IMR-90 (cell line): Measurements from ENCODE around the gene DENND1A. TPM values are rescaled to one million over a fixed set of nuclear protein-coding genes. Genes with fewer than 3 reads are reported as not detected.
A peak's percentile ranks its signal among the peaks of the same experiment; 100 is the strongest.

Experiments
- ATAC-seq: fragments of 200-7000 bp; cut with Tn5 transposase; 2 replicates; pipeline ENCODE4 v1.9.1; 2020; ENCODE audit warnings: low read depth, mild to moderate bottlenecking, moderate library complexity
- BruUV-seq: library from RNA; stranded (reverse); fragments of 400-500 nt; replicated peaks from 2 replicates; lab custom pipeline; 2021; lab: Mats Ljungman, UMichigan
- CTCF ChIA-PET: fragments of 300-600 bp; formaldehyde crosslinking; extraction: SDS; loops from one replicate; lab custom pipeline; 2021; ENCODE audit warnings: antibody characterized with exemption; lab: Yijun Ruan, JAX
- POLR2A ChIA-PET: fragments of 300-600 bp; sonication (Branson Sonifier 250); formaldehyde crosslinking; loops from one replicate; lab custom pipeline; 2022; ENCODE audit warnings: antibody characterized with exemption; ENCODE audit not compliant: unreplicated experiment; lab: Charles Lee
- DNase-seq: peaks from one replicate; pipeline ENCODE4 v3.0.0; 2013
- H2AFZ ChIP-seq: replicated peaks from 2 replicates; pipeline ENCODE3; 2013; ENCODE audit warnings: low read length, mild to moderate bottlenecking; ENCODE audit not compliant: poor library complexity
- H2AK5ac ChIP-seq: 2 replicates; pipeline ENCODE4 v1.6.1; 2013; ENCODE audit warnings: low read depth, low read length, inconsistent platforms
- H2AK9ac ChIP-seq: replicated peaks from 2 replicates; pipeline ENCODE3; 2013; ENCODE audit warnings: mild to moderate bottlenecking, low read depth, low read length, moderate library complexity; ENCODE audit not compliant: poor library complexity
- H2BK120ac ChIP-seq: 2 replicates; pipeline ENCODE4 v1.6.1; 2013; ENCODE audit warnings: low read depth, low read length, inconsistent platforms
- H2BK15ac ChIP-seq: 3 replicates; pipeline ENCODE4 v1.6.1; 2013; ENCODE audit warnings: low read depth, low read length, inconsistent platforms
- H2BK20ac ChIP-seq: 2 replicates; pipeline ENCODE4 v1.6.1; 2013; ENCODE audit warnings: low read depth, mild to moderate bottlenecking, inconsistent platforms, low read length, moderate library complexity
- H2BK5ac ChIP-seq: 2 replicates; pipeline ENCODE4 v1.6.1; 2013; ENCODE audit warnings: mild to moderate bottlenecking, low read depth, low read length, inconsistent platforms; ENCODE audit not compliant: poor library complexity, severe bottlenecking
- H3K14ac ChIP-seq: replicated peaks from 2 replicates; pipeline ENCODE4 v1.6.1; 2013; ENCODE audit warnings: low read depth, low read length, inconsistent platforms
- H3K18ac ChIP-seq: 2 replicates; pipeline ENCODE4 v1.6.1; 2013; ENCODE audit warnings: low read depth, low read length, control low read depth
- H3K23ac ChIP-seq: 2 replicates; pipeline ENCODE4 v1.6.1; 2013; ENCODE audit warnings: low read depth, low read length, inconsistent platforms
- H3K27ac ChIP-seq: 2 replicates; pipeline ENCODE4 v1.5.1; 2013; ENCODE audit warnings: mild to moderate bottlenecking, control low read depth, low read length; ENCODE audit not compliant: insufficient read depth
- H3K27me3 ChIP-seq: 2 replicates; pipeline ENCODE4 v1.6.1; 2013; ENCODE audit warnings: low read length; ENCODE audit not compliant: control insufficient read depth, insufficient read depth
- H3K36me3 ChIP-seq: 2 replicates; pipeline ENCODE4 v1.6.1; 2013; ENCODE audit warnings: low read length, mixed read lengths; ENCODE audit not compliant: control insufficient read depth, insufficient read depth
- H3K4ac ChIP-seq: 2 replicates; pipeline ENCODE4 v1.6.1; 2013; ENCODE audit warnings: low read depth, low read length, inconsistent platforms
- H3K4me1 ChIP-seq: 2 replicates; pipeline ENCODE4 v1.6.1; 2013; ENCODE audit warnings: low read length, mixed read lengths; ENCODE audit not compliant: control insufficient read depth, insufficient read depth
- H3K4me2 ChIP-seq: 2 replicates; pipeline ENCODE4 v1.6.1; 2013; ENCODE audit warnings: low read depth, mild to moderate bottlenecking, control low read depth, low read length, moderate library complexity
- H3K4me3 ChIP-seq: 2 replicates; pipeline ENCODE4 v1.5.1; 2013; ENCODE audit warnings: low read depth, mild to moderate bottlenecking, control low read depth, low read length, moderate library complexity; ENCODE audit not compliant: insufficient read depth
- H3K56ac ChIP-seq: 2 replicates; pipeline ENCODE4 v1.6.1; 2013; ENCODE audit warnings: low read length, inconsistent platforms; ENCODE audit not compliant: insufficient read depth; ENCODE audit errors: extremely low read depth
- H3K79me1 ChIP-seq, 2 experiments: 2 replicates each; pipeline ENCODE4 v1.6.1; 2013; ENCODE audit warnings: low read length in 2 of 2, inconsistent platforms in 1 of 2, low read depth in 1 of 2
- H3K9ac ChIP-seq: 2 replicates; pipeline ENCODE4 v1.6.1; 2013; ENCODE audit warnings: low read depth, low read length, control low read depth
- H3K9me1 ChIP-seq: 2 replicates; pipeline ENCODE4 v1.6.1; 2013; ENCODE audit warnings: low read length, inconsistent platforms; ENCODE audit not compliant: insufficient read depth
- H3K9me3 ChIP-seq: 2 replicates; pipeline ENCODE4 v1.6.1; 2013; ENCODE audit warnings: low read length; ENCODE audit not compliant: control insufficient read depth, insufficient read depth
- H4K20me1 ChIP-seq: 2 replicates; pipeline ENCODE4 v1.6.1; 2013; ENCODE audit warnings: low read length, inconsistent platforms; ENCODE audit not compliant: insufficient read depth
- H4K5ac ChIP-seq: 2 replicates; pipeline ENCODE4 v1.6.1; 2013; ENCODE audit warnings: mild to moderate bottlenecking, low read depth, low read length, control low read depth
- H4K8ac ChIP-seq, 2 experiments: 2 replicates each; pipeline ENCODE4 v1.6.1; 2013; ENCODE audit warnings: low read depth in 2 of 2, low read length in 2 of 2, control low read depth in 1 of 2, inconsistent platforms in 1 of 2
- H4K91ac ChIP-seq: 2 replicates; pipeline ENCODE4 v1.6.1; 2013; ENCODE audit warnings: low read depth, low read length, inconsistent platforms; ENCODE audit not compliant: insufficient read depth
- BHLHE40 ChIP-seq: fragments of 150-350 bp; IDR thresholded peaks from 2 replicates; pipeline ENCODE4 v1.6.1; 2016; ENCODE audit warnings: mild to moderate bottlenecking, low read depth, low read length
- CEBPB ChIP-seq: IDR thresholded peaks from 2 replicates; pipeline ENCODE4 v1.6.1; 2012; ENCODE audit warnings: low read depth, low read length, improper control_type of control experiment
- CHD1 ChIP-seq: IDR thresholded peaks from 2 replicates; pipeline ENCODE4 v1.6.1; 2012; ENCODE audit warnings: low read depth, low read length, improper control_type of control experiment
- FOS ChIP-seq: fragments of 150-350 bp; IDR thresholded peaks from 2 replicates; pipeline ENCODE4 v1.6.1; 2016; ENCODE audit warnings: low read depth, low read length
- MAFK ChIP-seq: IDR thresholded peaks from 2 replicates; pipeline ENCODE4 v1.6.1; 2012; ENCODE audit warnings: low read depth, low read length, improper control_type of control experiment
- MAZ ChIP-seq: IDR thresholded peaks from 2 replicates; pipeline ENCODE4 v1.6.1; 2012; ENCODE audit warnings: low read depth, mild to moderate bottlenecking, low read length, improper control_type of control experiment, moderate library complexity, borderline replicate concordance
- MXI1 ChIP-seq: IDR thresholded peaks from 2 replicates; pipeline ENCODE4 v1.6.1; 2012; ENCODE audit warnings: low read depth, mild to moderate bottlenecking, low read length, moderate library complexity, borderline replicate concordance
- NFE2L2 ChIP-seq: fragments of 150-350 bp; IDR thresholded peaks from 2 replicates; pipeline ENCODE4 v1.6.1; 2016; ENCODE audit warnings: low read depth, mild to moderate bottlenecking, low read length
- POLR2A ChIP-seq: IDR thresholded peaks from 2 replicates; pipeline ENCODE4 v1.6.1; 2012; ENCODE audit warnings: mild to moderate bottlenecking, low read depth, low read length
- RAD21 ChIP-seq: IDR thresholded peaks from 2 replicates; pipeline ENCODE4 v1.6.1; 2012; ENCODE audit warnings: low read length, improper control_type of control experiment
- RCOR1 ChIP-seq: IDR thresholded peaks from 2 replicates; pipeline ENCODE4 v1.6.1; 2012; ENCODE audit warnings: mild to moderate bottlenecking, low read length, improper control_type of control experiment; ENCODE audit not compliant: insufficient replicate concordance
- RFX5 ChIP-seq: IDR thresholded peaks from 2 replicates; pipeline ENCODE4 v1.8.0; 2012; ENCODE audit warnings: low read depth, mild to moderate bottlenecking, low read length, moderate library complexity
- SMC3 ChIP-seq: fragments of 150-350 bp; IDR thresholded peaks from 2 replicates; pipeline ENCODE4 v1.6.1; 2016; ENCODE audit warnings: low read depth, mild to moderate bottlenecking, antibody characterized with exemption, low read length, moderate library complexity
- USF2 ChIP-seq: fragments of 150-350 bp; IDR thresholded peaks from 2 replicates; pipeline ENCODE4 v1.6.1; 2017; ENCODE audit warnings: mild to moderate bottlenecking, antibody characterized with exemption, low read length, low read depth
- WGBS, 2 experiments: methylation state at CpG; one replicate each; pipeline versions ENCODE4 v1.1.5 to v1.1.7; 2013; ENCODE audit warnings: missing lambda C conversion rate in 2 of 2; ENCODE audit not compliant: insufficient read length in 1 of 2; ENCODE audit errors: extremely low coverage in 2 of 2; 5-methylcytosine and 5-hydroxymethylcytosine counted together
- dilution Hi-C: fragments of 300-500 bp; cut with HindIII; formaldehyde crosslinking; loops from one replicate; pipeline ENCODE4 v1.14.3; 2018; ENCODE audit warnings: low sequenced_read_pairs; ENCODE audit not compliant: unreplicated experiment
- in situ Hi-C: fragments of 300-500 bp; cut with MboI; formaldehyde crosslinking; loops from 3 replicates; pipeline ENCODE4 v1.14.3; 2019; ENCODE audit warnings: low sequenced_read_pairs, inconsistent platforms, mixed read lengths
- intact Hi-C: fragments of 100-400 bp; cut with micrococcal nuclease; formaldehyde crosslinking; loops from 2 replicates; pipeline ENCODE4 v1.10.0; 2022
- polyA plus RNA-seq, 3 experiments: library from polyadenylated mRNA; depleted of rRNA; stranded (reverse); fragments of >200 nt; gene quantifications; 2 replicates each; pipeline ENCODE4 v1.2.3, GENCODE V29; 2012; ENCODE audit warnings: low replicate concordance in 1 of 3
- total RNA-seq: library from RNA; depleted of rRNA; stranded (reverse); fragments of >200 nt; gene quantifications from 2 replicates; pipeline ENCODE4 v1.2.3, GENCODE V29; 2012
- TF ChIP-seq, protein P1 (sequence below): fragments of 150-350 bp; IDR thresholded peaks from 2 replicates; pipeline ENCODE4 v1.6.1; 2016; ENCODE audit warnings: low read depth, mild to moderate bottlenecking, low read length, moderate library complexity, borderline replicate concordance
- TF ChIP-seq, protein P2 (sequence below): conservative IDR thresholded peaks from 2 replicates; pipeline ENCODE4 v1.5.1; 2012; ENCODE audit warnings: mild to moderate bottlenecking, low read depth, low read length, improper control_type of control experiment

Gene DENND1A
- total and polyA plus RNA-seq, 2 of the 4 experiments (the other 2 are of a cell fraction), result 21.4 to 27.6 TPM

GRCh38 chr9:123445981-123446610 is 483.8 kb downstream of the DENND1A start:
- POLR2A ChIA-PET, result no interaction called here

More at GRCh38 chr9:123445981-123446610, 483.8 kb downstream of the DENND1A start:
- Histone ChIP-seq H2AK9ac (peak overlapping the region; percentile 28), H3K14ac (no peak overlapping the region), H3K4ac (no peak overlapping the region), H2BK120ac (no peak overlapping the region), H3K56ac (no peak overlapping the region), H3K79me1 (no peaks in the 10 kb centered on the region), H3K4me3 (no peak overlapping the region), H3K9me1 (no peaks in the 10 kb centered on the region), H2BK20ac (no peak overlapping the region), H4K8ac (no peak overlapping the region), H4K20me1 (no peaks in the 10 kb centered on the region), H2BK15ac (no peak overlapping the region), H3K18ac (no peak overlapping the region), H3K4me2 (no peak overlapping the region), H4K5ac (no peak overlapping the region), H3K23ac (no peak overlapping the region), H2AFZ (no peak overlapping the region), H3K9me3 (no peaks in the 10 kb centered on the region), H3K36me3 (no peaks in the 10 kb centered on the region), H2AK5ac (no peak overlapping the region), H2BK5ac (no peak overlapping the region), H3K27me3 (no peaks in the 10 kb centered on the region), H3K27ac (no peak overlapping the region), H3K4me1 (no peaks in the 10 kb centered on the region), H4K91ac (no peak overlapping the region), H3K9ac (no peak overlapping the region)
- dilution Hi-C loops (no loop called here), in situ Hi-C loops (no loop called here), intact Hi-C loops (no loop called here)
- TF ChIP-seq SMC3, result no peak
- TF ChIP-seq, protein P1, sequence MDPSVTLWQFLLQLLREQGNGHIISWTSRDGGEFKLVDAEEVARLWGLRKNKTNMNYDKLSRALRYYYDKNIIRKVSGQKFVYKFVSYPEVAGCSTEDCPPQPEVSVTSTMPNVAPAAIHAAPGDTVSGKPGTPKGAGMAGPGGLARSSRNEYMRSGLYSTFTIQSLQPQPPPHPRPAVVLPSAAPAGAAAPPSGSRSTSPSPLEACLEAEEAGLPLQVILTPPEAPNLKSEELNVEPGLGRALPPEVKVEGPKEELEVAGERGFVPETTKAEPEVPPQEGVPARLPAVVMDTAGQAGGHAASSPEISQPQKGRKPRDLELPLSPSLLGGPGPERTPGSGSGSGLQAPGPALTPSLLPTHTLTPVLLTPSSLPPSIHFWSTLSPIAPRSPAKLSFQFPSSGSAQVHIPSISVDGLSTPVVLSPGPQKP, result no peak
- TF ChIP-seq BHLHE40, result no peak
- TF ChIP-seq POLR2A, result no peak
- TF ChIP-seq RFX5, result no peak
- TF ChIP-seq RAD21, result no peak
- TF ChIP-seq USF2, result no peak
- no peak for TF ChIP-seq MAZ
- TF ChIP-seq MAFK, result no peak
- TF ChIP-seq FOS, result no peak
- no peak for TF ChIP-seq RCOR1
- no peak for TF ChIP-seq MXI1
- TF ChIP-seq NFE2L2, result no peak
- TF ChIP-seq, protein P2, sequence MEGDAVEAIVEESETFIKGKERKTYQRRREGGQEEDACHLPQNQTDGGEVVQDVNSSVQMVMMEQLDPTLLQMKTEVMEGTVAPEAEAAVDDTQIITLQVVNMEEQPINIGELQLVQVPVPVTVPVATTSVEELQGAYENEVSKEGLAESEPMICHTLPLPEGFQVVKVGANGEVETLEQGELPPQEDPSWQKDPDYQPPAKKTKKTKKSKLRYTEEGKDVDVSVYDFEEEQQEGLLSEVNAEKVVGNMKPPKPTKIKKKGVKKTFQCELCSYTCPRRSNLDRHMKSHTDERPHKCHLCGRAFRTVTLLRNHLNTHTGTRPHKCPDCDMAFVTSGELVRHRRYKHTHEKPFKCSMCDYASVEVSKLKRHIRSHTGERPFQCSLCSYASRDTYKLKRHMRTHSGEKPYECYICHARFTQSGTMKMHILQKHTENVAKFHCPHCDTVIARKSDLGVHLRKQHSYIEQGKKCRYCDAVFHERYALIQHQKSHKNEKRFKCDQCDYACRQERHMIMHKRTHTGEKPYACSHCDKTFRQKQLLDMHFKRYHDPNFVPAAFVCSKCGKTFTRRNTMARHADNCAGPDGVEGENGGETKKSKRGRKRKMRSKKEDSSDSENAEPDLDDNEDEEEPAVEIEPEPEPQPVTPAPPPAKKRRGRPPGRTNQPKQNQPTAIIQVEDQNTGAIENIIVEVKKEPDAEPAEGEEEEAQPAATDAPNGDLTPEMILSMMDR, result no peak
- TF ChIP-seq CEBPB, result no peak
- no peak for TF ChIP-seq CHD1
- CTCF ChIA-PET, result interaction anchor here (0.7 kb wide), 1 partner anchor 45 kb away, joined by 3 read pairs; no protein-coding TSS in a partner anchor
- no TSS peak for BruUV-seq
- DNase-seq (peak; percentile 43), ATAC-seq (no peak)
- WGBS, 2 experiments, result no CpG with 5 or more reads among the region's 10 CpGs
